CD14-positive monocyte (primary cell): ENCODE data around the gene POLE2. TPM values are rescaled to one million over a fixed set of nuclear protein-coding genes. Genes with fewer than 3 reads are reported as not detected.
"Not testable (repeated sequence)": the region's sequence is repeated elsewhere in the genome, so short reads cannot be mapped to it uniquely, and the experiment has no call there.

Source experiments
- DNase-seq, 3 donors: peaks; one replicate each; pipeline ENCODE4 v3.0.0-alpha.2; 2011 to 2022
- H2AFZ ChIP-seq: 2 replicates; pipeline ENCODE4 v1.6.0; 2012; ENCODE audit warnings: mild to moderate bottlenecking, low read depth, low read length, inconsistent platforms; ENCODE audit not compliant: insufficient read depth, poor library complexity, severe bottlenecking
- H3K27ac ChIP-seq, 2 donors: 1 replicate in 1 of 2; 2 replicates in 1 of 2; pipeline ENCODE4 v1.5.1; 2012 to 2013; ENCODE audit warnings: low read length in 2 of 2, control low read depth in 1 of 2, inconsistent platforms in 1 of 2, low read depth in 1 of 2, mild to moderate bottlenecking in 1 of 2
- H3K27me3 ChIP-seq, 2 donors: one replicate each; pipeline versions ENCODE4 v1.6.0 to v1.6.1; 2011 to 2013; ENCODE audit warnings: low read length in 2 of 2; ENCODE audit not compliant: control insufficient read depth in 2 of 2, insufficient read depth in 2 of 2
- H3K36me3 ChIP-seq, 2 donors: replicated peaks in 1 of 2; 1 replicate in 1 of 2; 2 replicates in 1 of 2; pipeline versions ENCODE4 v1.5.1 to v1.6.1; 2012 to 2013; ENCODE audit warnings: low read length in 2 of 2, control low read depth in 1 of 2, inconsistent platforms in 1 of 2, mild to moderate bottlenecking in 1 of 2; ENCODE audit not compliant: insufficient read depth in 2 of 2, control insufficient read depth in 1 of 2
- H3K4me1 ChIP-seq, 2 donors: 1 replicate in 1 of 2; 2 replicates in 1 of 2; pipeline versions ENCODE4 v1.5.1 to v1.6.1; 2012 to 2013; ENCODE audit warnings: low read length in 2 of 2, control low read depth in 1 of 2, inconsistent platforms in 1 of 2, mild to moderate bottlenecking in 1 of 2, moderate library complexity in 1 of 2; ENCODE audit not compliant: insufficient read depth in 2 of 2, control insufficient read depth in 1 of 2
- H3K4me2 ChIP-seq: replicated peaks from 2 replicates; pipeline ENCODE3; 2012; ENCODE audit warnings: low read length, moderate library complexity, mild to moderate bottlenecking; ENCODE audit not compliant: poor library complexity, severe bottlenecking; ENCODE audit errors: extremely low read depth
- H3K4me3 ChIP-seq, 3 experiments: fragments of 200-600 bp in 1 of 3; sonication (generic) in 1 of 3; replicated peaks in 1 of 3; 1 replicate in 2 of 3; 2 replicates in 1 of 3; pipeline ENCODE4 v1.5.1; 2011 to 2013; ENCODE audit warnings: low read length in 3 of 3, mild to moderate bottlenecking in 3 of 3, control low read depth in 2 of 3, low read depth in 2 of 3, inconsistent platforms in 1 of 3, moderate library complexity in 1 of 3
- H3K79me2 ChIP-seq: 2 replicates; pipeline ENCODE4 v1.6.0; 2012; ENCODE audit warnings: mild to moderate bottlenecking, control low read depth, inconsistent platforms, low read length, moderate library complexity; ENCODE audit not compliant: insufficient read depth
- H3K9ac ChIP-seq: 2 replicates; pipeline ENCODE4 v1.6.0; 2017; ENCODE audit warnings: low read length, mild to moderate bottlenecking; ENCODE audit not compliant: insufficient read depth, poor library complexity, severe bottlenecking
- H3K9me3 ChIP-seq, 2 donors: replicated peaks in 1 of 2; 1 replicate in 1 of 2; 2 replicates in 1 of 2; pipeline versions ENCODE4 v1.5.1 to v1.6.1; 2012 to 2013; ENCODE audit warnings: low read length in 2 of 2, control low read depth in 1 of 2; ENCODE audit not compliant: control insufficient read depth in 1 of 2, insufficient read depth in 1 of 2
- H4K20me1 ChIP-seq: 2 replicates; pipeline ENCODE4 v1.6.0; 2012; ENCODE audit warnings: mild to moderate bottlenecking, low read length, control low read depth, moderate library complexity; ENCODE audit not compliant: insufficient read depth
- H3K27ac Mint-ChIP-seq, 7 donors: one replicate each; pipeline ENCODE4 v1.8.0; 2020; ENCODE audit warnings: mild to moderate bottlenecking in 7 of 7, mixed read lengths in 7 of 7, moderate library complexity in 6 of 7, inconsistent platforms in 2 of 7
- H3K27me3 Mint-ChIP-seq, 3 donors: one replicate each; pipeline ENCODE4 v1.8.0; 2021 to 2022; ENCODE audit warnings: low read depth in 3 of 3, mild to moderate bottlenecking in 3 of 3, mixed read lengths in 3 of 3, moderate library complexity in 3 of 3, inconsistent platforms in 1 of 3
- H3K36me3 Mint-ChIP-seq, 2 donors: one replicate each; pipeline ENCODE4 v1.8.0; 2020; ENCODE audit warnings: mixed read lengths in 2 of 2, inconsistent platforms in 1 of 2, mild to moderate bottlenecking in 1 of 2
- H3K4me1 Mint-ChIP-seq: one replicate; pipeline ENCODE4 v1.8.0; 2020; ENCODE audit warnings: mild to moderate bottlenecking, mixed read lengths
- H3K4me3 Mint-ChIP-seq, 2 donors: one replicate each; pipeline ENCODE4 v1.8.0; 2020; ENCODE audit warnings: mild to moderate bottlenecking in 2 of 2, mixed read lengths in 2 of 2, moderate library complexity in 1 of 2
- H3K9me3 Mint-ChIP-seq, 7 donors: one replicate each; pipeline ENCODE4 v1.8.0; 2020 to 2022; ENCODE audit warnings: mixed read lengths in 7 of 7, mild to moderate bottlenecking in 6 of 7, moderate library complexity in 6 of 7, inconsistent platforms in 2 of 7
- WGBS: methylation state at CpG from one replicate; pipeline ENCODE4 v1.1.5; 2013; ENCODE audit warnings: missing lambda C conversion rate; ENCODE audit not compliant: insufficient coverage; 5-methylcytosine and 5-hydroxymethylcytosine counted together
- intact Hi-C, 2 donors: fragments of 100-400 bp; cut with micrococcal nuclease; formaldehyde crosslinking; loops; one replicate each; pipeline versions ENCODE4 v1.15.0 to v1.15.1; 2023
- polyA minus RNA-seq: library from RNA; depleted of rRNA, polyadenylated mRNA; stranded (reverse); fragments of >200 nt; gene quantifications from 2 replicates; pipeline ENCODE4 v1.2.3, GENCODE V29; 2012
- polyA plus RNA-seq, 3 donors: library from polyadenylated mRNA; depleted of rRNA in 1 of 3; unstranded in 2 of 3; stranded (reverse) in 1 of 3; fragments of 300-500 nt in 2 of 3; fragments of >200 nt in 1 of 3; fragmentation: Illumina TruSeq in 2 of 3; gene quantifications; 1 replicate in 2 of 3; 2 replicates in 1 of 3; pipeline ENCODE4 v1.2.3, GENCODE V29; 2012 to 2021
- total RNA-seq, 12 experiments: library from RNA in 1 of 12; stranded (reverse) in 1 of 12; fragments of 120-200 nt in 1 of 12; gene quantifications; one replicate each; pipeline ENCODE4 v1.2.4 and lab custom pipeline; 2013 to 2026; ENCODE audit warnings: mixed read lengths in 6 of 12, inconsistent platforms in 1 of 12
- TF ChIP-seq, protein P1 (sequence below): fragments of 200-600 bp; IDR thresholded peaks from one replicate; pipeline ENCODE4 v1.8.0; 2022; ENCODE audit warnings: antibody characterized with exemption, mild to moderate bottlenecking

Gene POLE2, protein sequence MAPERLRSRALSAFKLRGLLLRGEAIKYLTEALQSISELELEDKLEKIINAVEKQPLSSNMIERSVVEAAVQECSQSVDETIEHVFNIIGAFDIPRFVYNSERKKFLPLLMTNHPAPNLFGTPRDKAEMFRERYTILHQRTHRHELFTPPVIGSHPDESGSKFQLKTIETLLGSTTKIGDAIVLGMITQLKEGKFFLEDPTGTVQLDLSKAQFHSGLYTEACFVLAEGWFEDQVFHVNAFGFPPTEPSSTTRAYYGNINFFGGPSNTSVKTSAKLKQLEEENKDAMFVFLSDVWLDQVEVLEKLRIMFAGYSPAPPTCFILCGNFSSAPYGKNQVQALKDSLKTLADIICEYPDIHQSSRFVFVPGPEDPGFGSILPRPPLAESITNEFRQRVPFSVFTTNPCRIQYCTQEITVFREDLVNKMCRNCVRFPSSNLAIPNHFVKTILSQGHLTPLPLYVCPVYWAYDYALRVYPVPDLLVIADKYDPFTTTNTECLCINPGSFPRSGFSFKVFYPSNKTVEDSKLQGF
- total RNA-seq (2013) = 1.3 TPM
- polyA plus RNA-seq (under 1 TPM; 0.18 to 0.57 (median 0.47) TPM), polyA minus RNA-seq (1.1 and 1.8 TPM in 2 replicates), total RNA-seq (lab: John Stamatoyannopoulos, UW) (1.4 to 4.8 (median 2.0) reads per million in 11 experiments)

DNA sequence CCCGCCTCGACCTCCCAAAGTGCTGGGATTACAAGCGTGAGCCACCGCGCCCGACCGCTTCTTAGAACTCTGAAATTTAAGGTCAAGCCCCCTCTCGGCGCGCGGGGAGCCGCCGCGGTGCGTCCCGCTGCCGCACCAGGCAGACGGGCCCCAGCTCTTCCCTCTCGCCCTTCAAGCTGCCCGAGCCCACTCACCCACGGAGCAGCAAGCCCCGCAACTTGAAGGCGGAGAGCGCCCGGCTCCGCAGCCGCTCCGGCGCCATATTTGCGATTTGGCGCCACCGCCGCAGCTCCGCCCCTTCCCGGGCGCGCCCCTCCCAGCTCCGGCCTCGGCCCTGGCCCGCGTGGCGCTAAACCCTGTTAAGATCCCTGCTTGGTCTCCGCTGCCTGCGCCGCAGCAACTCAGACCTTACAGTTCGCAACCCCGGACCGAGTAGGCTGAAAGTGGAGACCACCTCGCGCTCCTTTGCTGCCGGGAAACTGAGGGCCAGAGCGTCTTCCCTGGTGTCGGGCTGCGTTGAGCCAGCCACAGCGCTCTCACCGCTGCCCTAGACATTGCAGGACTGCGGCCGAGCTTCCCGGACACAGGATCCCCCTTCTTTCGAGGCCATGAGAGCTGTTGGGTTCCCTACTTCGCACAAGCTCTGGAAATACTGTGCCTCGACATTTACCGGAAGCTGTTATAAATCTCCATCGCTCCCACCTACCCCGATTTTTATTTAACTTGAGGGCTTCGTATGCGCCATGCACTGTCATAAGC is at the start of gene POLE2:
POLE2 (minus strand) TSS at position 273 of the 759 bp plus-strand sequence; CDS start at position 262, 11 bp downstream.
- Mint-ChIP-seq H3K27ac (peak within 1 kb of the TSS; percentile 41 to 88 (median 69)), H3K4me3 (peak within 1 kb of the TSS; percentile 92 to 95), H3K4me1 (peaks cover 33% of the 10 kb centered on the region), H3K36me3 (peaks cover 0 to under 1% of the 10 kb centered on the region in 2 donors), H3K9me3 (peaks cover 0 to 3% (median 0%) of the 10 kb centered on the region in 7 donors), H3K27me3 (peaks cover 0 to 7% (median 0%) of the 10 kb centered on the region in 3 donors)
- H3K4me3 ChIP-seq = peak within 1 kb of the TSS; percentile 61 to 84 (median 66)
- H3K9me3 ChIP-seq = no peaks in the 10 kb centered on the region
- peak within 1 kb of the TSS; percentile 99 for H2AFZ ChIP-seq
- H3K27me3 ChIP-seq = no peaks in the 10 kb centered on the region
- no peaks in the 10 kb centered on the region for H3K36me3 ChIP-seq
- no peaks in the 10 kb centered on the region for H4K20me1 ChIP-seq
- peaks cover 10 to 22% of the 10 kb centered on the region in 2 donors for H3K4me1 ChIP-seq
- H3K27ac ChIP-seq = peak within 1 kb of the TSS; percentile 36 to 62
- TF ChIP-seq, protein P1, sequence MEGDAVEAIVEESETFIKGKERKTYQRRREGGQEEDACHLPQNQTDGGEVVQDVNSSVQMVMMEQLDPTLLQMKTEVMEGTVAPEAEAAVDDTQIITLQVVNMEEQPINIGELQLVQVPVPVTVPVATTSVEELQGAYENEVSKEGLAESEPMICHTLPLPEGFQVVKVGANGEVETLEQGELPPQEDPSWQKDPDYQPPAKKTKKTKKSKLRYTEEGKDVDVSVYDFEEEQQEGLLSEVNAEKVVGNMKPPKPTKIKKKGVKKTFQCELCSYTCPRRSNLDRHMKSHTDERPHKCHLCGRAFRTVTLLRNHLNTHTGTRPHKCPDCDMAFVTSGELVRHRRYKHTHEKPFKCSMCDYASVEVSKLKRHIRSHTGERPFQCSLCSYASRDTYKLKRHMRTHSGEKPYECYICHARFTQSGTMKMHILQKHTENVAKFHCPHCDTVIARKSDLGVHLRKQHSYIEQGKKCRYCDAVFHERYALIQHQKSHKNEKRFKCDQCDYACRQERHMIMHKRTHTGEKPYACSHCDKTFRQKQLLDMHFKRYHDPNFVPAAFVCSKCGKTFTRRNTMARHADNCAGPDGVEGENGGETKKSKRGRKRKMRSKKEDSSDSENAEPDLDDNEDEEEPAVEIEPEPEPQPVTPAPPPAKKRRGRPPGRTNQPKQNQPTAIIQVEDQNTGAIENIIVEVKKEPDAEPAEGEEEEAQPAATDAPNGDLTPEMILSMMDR = no peak
- 3% methylated on average over 67 of the region's 67 CpGs for WGBS
- H3K79me2 ChIP-seq = peaks cover 23% of the 10 kb centered on the region
- DNase-seq = peak; percentile 42 to 50 (median 43)
- peak within 1 kb of the TSS; percentile 68 for H3K9ac ChIP-seq
- intact Hi-C loops = loop anchor here in 1 of 2 donors (5.0 kb wide), 1 partner anchor 79 kb away; the partner anchor contains the start of gene KLHDC2
- peak within 1 kb of the TSS; percentile 78 for H3K4me2 ChIP-seq

DNA sequence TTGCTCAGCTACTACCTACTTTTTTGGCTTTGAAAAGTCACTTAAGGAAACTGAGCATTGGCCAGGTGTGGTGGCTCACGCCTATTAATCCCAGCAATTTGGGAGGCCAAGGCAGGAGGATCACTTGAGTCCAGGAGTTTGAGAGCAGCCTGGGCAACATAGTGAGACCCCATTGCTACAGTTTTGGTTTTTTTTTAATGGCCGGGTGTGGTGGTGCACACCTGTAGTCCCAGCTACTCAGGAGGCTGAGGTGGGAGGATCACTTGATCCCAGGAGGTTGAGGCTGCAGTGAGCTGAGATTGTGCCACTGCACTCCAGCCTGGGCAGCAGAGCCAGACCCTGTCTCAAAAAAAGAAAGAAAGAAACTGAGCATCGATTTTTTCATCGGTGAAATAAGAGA is 47.7 kb upstream of the POLE2 start:
- H4K20me1 ChIP-seq, H3K4me3 Mint-ChIP-seq, H3K27ac ChIP-seq, H3K79me2 ChIP-seq, intact Hi-C loops, H3K4me1 ChIP-seq, H3K9me3 Mint-ChIP-seq, H3K36me3 ChIP-seq, H3K27me3 Mint-ChIP-seq, H3K27me3 ChIP-seq, H3K9ac ChIP-seq, DNase-seq, H3K4me3 ChIP-seq, H3K4me1 Mint-ChIP-seq, H2AFZ ChIP-seq, H3K9me3 ChIP-seq, H3K4me2 ChIP-seq: not testable (repeated sequence)
- Mint-ChIP-seq H3K36me3 (peaks cover 7 to 19% of the 10 kb centered on the region in 2 donors), H3K27ac (peak overlapping the region in 1 of 7 donors; percentile 43)
- 83% methylated on average over 2 of the region's 4 CpGs for WGBS
